K562 (cell line): Measurements from ENCODE around the gene PTBP3. TPM values are rescaled to one million over a fixed set of nuclear protein-coding genes. Genes with fewer than 3 reads are reported as not detected.
A peak's percentile ranks its signal among the peaks of the same experiment; 100 is the strongest.

Experiments used
- ATAC-seq: fragments of 200-7000 bp; cut with Tn5 transposase; 3 replicates; pipeline ENCODE4 v1.9.1; 2020; ENCODE audit warnings: moderate library complexity
- BruUV-seq: library from RNA; stranded (reverse); fragments of 400-500 nt; replicated peaks from 2 replicates; lab custom pipeline; 2021; lab: Mats Ljungman, UMichigan
- CTCF ChIA-PET: fragments of 300-600 bp; formaldehyde crosslinking; extraction: SDS; loops from one replicate; lab custom pipeline; 2021; ENCODE audit warnings: low intra/inter-chr PET ratio; lab: Yijun Ruan, JAX
- POLR2A ChIA-PET: fragments of 300-600, 350-650 bp; sonication (Branson Sonifier 250); formaldehyde crosslinking; extraction: SDS; loops from one replicate; lab custom pipeline; 2021; ENCODE audit warnings: antibody characterized with exemption, inconsistent platforms; lab: Yijun Ruan, JAX
- DNase-seq, 4 experiments: peaks; one replicate each; pipeline versions ENCODE4 v3.0.0 to v3.0.0-alpha.2; 2011 to 2018; ENCODE audit warnings: low spot score in 3 of 4, mixed read lengths in 3 of 4; ENCODE audit errors: extremely low read depth in 1 of 4
- FAIRE-seq: peaks from 2 replicates; lab custom pipeline; 2011; peaks lifted over from hg19 to GRCh38; lab: Jason Lieb, UNC
- H2AFZ ChIP-seq: 2 replicates; pipeline ENCODE4 v1.6.0; 2011; ENCODE audit warnings: low read depth, low read length, control low read depth, inconsistent platforms
- H3K27ac ChIP-seq: fragments of 200-600 bp; 3 replicates; pipeline ENCODE4 v1.8.0; 2011; ENCODE audit warnings: low read depth, mild to moderate bottlenecking, control low read depth, inconsistent platforms, low read length, moderate library complexity, mixed read lengths; ENCODE audit errors: extremely low read depth
- H3K27me3 ChIP-seq, 2 experiments: fragments of 300-600 bp in 1 of 2; 2 replicates in 1 of 2; 3 replicates in 1 of 2; pipeline versions ENCODE4 v1.6.0 to v1.8.0; 2011; ENCODE audit warnings: inconsistent platforms in 2 of 2, low read length in 2 of 2, mild to moderate bottlenecking in 1 of 2, mixed read lengths in 1 of 2, moderate library complexity in 1 of 2; ENCODE audit not compliant: control insufficient read depth in 2 of 2, insufficient read depth in 2 of 2
- H3K36me3 ChIP-seq: fragments of 300-600 bp; 3 replicates; pipeline ENCODE4 v1.8.0; 2011; ENCODE audit warnings: mild to moderate bottlenecking, low read length, inconsistent platforms; ENCODE audit not compliant: control insufficient read depth, insufficient read depth
- H3K4me1 ChIP-seq, 2 experiments: fragments of 200-600 bp in 1 of 2; replicated peaks in 1 of 2; 2 replicates in 1 of 2; 3 replicates in 1 of 2; pipeline versions ENCODE4 v1.5.1 to v1.8.0; 2011; ENCODE audit warnings: inconsistent platforms in 2 of 2, low read length in 2 of 2, mild to moderate bottlenecking in 1 of 2, mixed read lengths in 1 of 2, moderate library complexity in 1 of 2; ENCODE audit not compliant: control insufficient read depth in 2 of 2, insufficient read depth in 2 of 2
- H3K4me2 ChIP-seq: 2 replicates; pipeline ENCODE4 v1.6.1; 2011; ENCODE audit warnings: low read length, control low read depth, inconsistent platforms, mixed read lengths; ENCODE audit not compliant: insufficient read depth
- H3K4me3 ChIP-seq: fragments of 200-600 bp; sonication (generic), shearing (Covaris generic); 2 replicates; pipeline ENCODE4 v1.5.1; 2016; ENCODE audit warnings: control low read depth, inconsistent platforms
- H3K79me2 ChIP-seq: fragments of 200-600 bp; 3 replicates; pipeline ENCODE4 v1.8.0; 2011; ENCODE audit warnings: low read length, inconsistent platforms; ENCODE audit not compliant: control insufficient read depth, insufficient read depth
- H3K9ac ChIP-seq, 2 experiments: 2 replicates each; pipeline versions ENCODE4 v1.6.0 to v1.6.1; 2011; ENCODE audit warnings: low read depth in 2 of 2, low read length in 2 of 2, control low read depth in 1 of 2, inconsistent platforms in 1 of 2, mild to moderate bottlenecking in 1 of 2, mixed read lengths in 1 of 2; ENCODE audit not compliant: insufficient read depth in 1 of 2
- H3K9me1 ChIP-seq: one replicate; pipeline ENCODE4 v1.6.0; 2011; ENCODE audit warnings: inconsistent platforms, mild to moderate bottlenecking, low read length, moderate library complexity; ENCODE audit not compliant: control insufficient read depth, insufficient read depth
- H3K9me3 ChIP-seq: replicated peaks from 2 replicates; pipeline ENCODE4 v1.5.1; 2011; ENCODE audit warnings: low read depth, low read length, inconsistent platforms; ENCODE audit not compliant: control insufficient read depth, insufficient read depth
- H4K20me1 ChIP-seq: replicated peaks from 2 replicates; pipeline ENCODE4 v1.6.1; 2011; ENCODE audit warnings: low read length, inconsistent platforms, mixed read lengths; ENCODE audit not compliant: control insufficient read depth, insufficient read depth
- CHD1 ChIP-seq: fragments of 200-600 bp; sonication (generic); IDR thresholded peaks from one replicate; pipeline ENCODE4 v1.6.1; 2012; ENCODE audit warnings: mild to moderate bottlenecking, moderate library complexity, low read length, inconsistent platforms
- GATAD2A ChIP-seq: fragments of 450-650 bp; IDR thresholded peaks from 2 replicates; pipeline ENCODE4 v1.6.1; 2017
- GTF2F1 ChIP-seq: IDR thresholded peaks from 2 replicates; pipeline ENCODE4 v1.6.1; 2011; ENCODE audit warnings: low read depth, low read length, improper control_type of control experiment
- JUNB ChIP-seq: fragments of 450-650 bp; formaldehyde crosslinking; conservative IDR thresholded peaks from 2 replicates; pipeline ENCODE4 v1.4.0; 2020; ENCODE audit warnings: mild to moderate bottlenecking
- MAFK ChIP-seq: IDR thresholded peaks from 2 replicates; pipeline ENCODE4 v1.6.1; 2011; ENCODE audit warnings: low read length, improper control_type of control experiment
- MEIS2 ChIP-seq: fragments of 450-650 bp; IDR thresholded peaks from 2 replicates; pipeline ENCODE4 v1.6.1; 2014; ENCODE audit warnings: mild to moderate bottlenecking; ENCODE audit not compliant: partially characterized antibody
- NR2C1 ChIP-seq, 2 experiments: fragments of 450-650 bp; IDR thresholded peaks; 2 replicates each; pipeline ENCODE4 v1.6.1; 2017; ENCODE audit warnings: mild to moderate bottlenecking in 2 of 2, antibody characterized with exemption in 1 of 2, inconsistent platforms in 1 of 2, missing compliant biosample characterization in 1 of 2, missing genetic modification characterization in 1 of 2
- PRPF4 ChIP-seq: fragments of 200-400 bp; formaldehyde crosslinking; IDR thresholded peaks from one replicate; pipeline ENCODE4 v1.6.1; 2017; ENCODE audit warnings: low read length, low read depth, mild to moderate bottlenecking; ENCODE audit not compliant: insufficient read depth, poor library complexity, severe bottlenecking
- PTTG1 ChIP-seq: fragments of 450-650 bp; IDR thresholded peaks from 2 replicates; pipeline ENCODE4 v1.6.1; 2016; ENCODE audit warnings: low read depth, mild to moderate bottlenecking, missing genetic modification characterization, missing compliant biosample characterization
- RB1 ChIP-seq: fragments of 450-650 bp; IDR thresholded peaks from 2 replicates; pipeline ENCODE4 v1.6.1; 2017; ENCODE audit warnings: low read depth, mild to moderate bottlenecking
- RBM14 ChIP-seq: fragments of 200-400 bp; formaldehyde crosslinking; IDR thresholded peaks from 2 replicates; pipeline ENCODE4 v1.6.1; 2018; ENCODE audit warnings: low read depth, mild to moderate bottlenecking, low read length, moderate library complexity, borderline replicate concordance; ENCODE audit not compliant: insufficient read depth
- RBM39 ChIP-seq: fragments of 200-400 bp; formaldehyde crosslinking; optimal IDR thresholded peaks from 2 replicates; pipeline ENCODE3; 2018; ENCODE audit warnings: low read depth, low read length
- SETDB1 ChIP-seq: IDR thresholded peaks from one replicate; pipeline ENCODE4 v1.6.1; 2012; ENCODE audit warnings: low read length, control low read depth, inconsistent platforms
- SLC30A9 ChIP-seq: fragments of 250-450 bp; sonication (Bioruptor Pico); IDR thresholded peaks from 2 replicates; pipeline ENCODE4 v1.8.0; 2022; ENCODE audit warnings: mild to moderate bottlenecking, moderate library complexity
- TAF1 ChIP-seq: IDR thresholded peaks from 2 replicates; pipeline ENCODE4 v1.6.1; 2011; ENCODE audit warnings: mild to moderate bottlenecking, low read length, moderate library complexity; ENCODE audit not compliant: insufficient read depth, control insufficient read depth, severe bottlenecking; ENCODE audit errors: extremely low read depth
- TEAD4 ChIP-seq, 2 experiments: sonication (generic) in 1 of 2; formaldehyde crosslinking in 1 of 2; IDR thresholded peaks; 2 replicates each; pipeline versions ENCODE4 v1.6.1 to v1.8.0; 2012 to 2022; ENCODE audit warnings: borderline replicate concordance in 1 of 2, inconsistent platforms in 1 of 2, low read length in 1 of 2, mild to moderate bottlenecking in 1 of 2, missing genetic modification reagents in 1 of 2
- VEZF1 ChIP-seq: fragments of 200-800 bp; sonication (Bioruptor generic); IDR thresholded peaks from 2 replicates; pipeline ENCODE4 v1.6.1; 2017; ENCODE audit warnings: missing genetic modification characterization, missing compliant biosample characterization
- XRCC3 ChIP-seq: fragments of 450-650 bp; IDR thresholded peaks from 2 replicates; pipeline ENCODE4 v1.6.1; 2017; ENCODE audit warnings: mild to moderate bottlenecking, moderate library complexity
- ZFP1 ChIP-seq: fragments of 450-650 bp; formaldehyde crosslinking; IDR thresholded peaks from 2 replicates; pipeline ENCODE4 v1.4.0; 2020; ENCODE audit warnings: mild to moderate bottlenecking, mixed read lengths
- ZKSCAN1 ChIP-seq: fragments of 150-350 bp; IDR thresholded peaks from 2 replicates; pipeline ENCODE4 v1.6.1; 2016; ENCODE audit warnings: low read depth, low read length
- ZNF282 ChIP-seq: sonication (generic); formaldehyde crosslinking; IDR thresholded peaks from 2 replicates; pipeline ENCODE4 v1.8.1; 2023; ENCODE audit warnings: missing genetic modification reagents
- ZNF76 ChIP-seq: fragments of 250-450 bp; sonication (Bioruptor Pico); IDR thresholded peaks from 2 replicates; pipeline ENCODE4 v1.4.0; 2020; ENCODE audit warnings: mild to moderate bottlenecking, moderate library complexity, borderline replicate concordance
- WGBS: fragments of 100-300 bp; shearing (Covaris generic); methylation state at CpG from one replicate; pipeline ENCODE4 v1.1.6; 2016; ENCODE audit warnings: low coverage, mixed read lengths; ENCODE audit not compliant: insufficient coverage; ENCODE audit errors: missing lambda C conversion rate; 5-methylcytosine and 5-hydroxymethylcytosine counted together
- in situ Hi-C: fragments of 300-500 bp; cut with MboI; formaldehyde crosslinking; loops from 4 replicates; pipeline ENCODE4 v1.15.0; 2018; ENCODE audit warnings: inconsistent platforms, mixed read lengths
- intact Hi-C: fragments of 100-400 bp; cut with micrococcal nuclease; formaldehyde crosslinking; loops from 2 replicates; pipeline ENCODE4 v1.14.2; 2022
- polyA plus RNA-seq, 8 experiments: library from polyadenylated mRNA; depleted of rRNA in 4 of 8; stranded (reverse) in 5 of 8; unstranded in 3 of 8; fragments of >200 nt; fragmentation: Nextera tagmentation in 2 of 8; fragmentation: Illumina TruSeq in 1 of 8; extraction: Ambion mirVana in 2 of 8; extraction: Trizol in 1 of 8; gene quantifications; 2 replicates each; pipeline versions ENCODE4 v1.2.1 to v1.2.3, GENCODE V29; 2011 to 2014; ENCODE audit warnings: inconsistent platforms in 1 of 8, missing spikeins in 1 of 8
- total RNA-seq, 7 experiments: library from RNA; depleted of rRNA in 6 of 7; stranded (reverse); fragments of >200 nt in 6 of 7; fragmentation: Illumina TruSeq in 2 of 7; extraction: Trizol in 2 of 7; gene quantifications; 2 replicates each; pipeline versions ENCODE4 v1.2.1 to v1.2.3, GENCODE V29; 2011 to 2021; ENCODE audit warnings: low replicate concordance in 1 of 7

PTBP3 gene
- total and polyA plus RNA-seq, 9 of the 15 experiments (the other 6 are each of a cell fraction or from before 2014, with no cell fraction given), result 22.4 to 132 (median 68.0) TPM

- H3K9me3 ChIP-seq, result no peaks in the 10 kb centered on the region
- no peaks in the 10 kb centered on the region for H4K20me1 ChIP-seq
- no TSS peak for BruUV-seq
- 3% methylated on average over 4 of the region's 4 CpGs for WGBS
- no peaks in the 10 kb centered on the region for H3K27me3 ChIP-seq
- ATAC-seq, result peak; percentile 93
- H3K36me3 ChIP-seq, result peaks cover 83% of the 10 kb centered on the region
- FAIRE-seq, result peak; percentile 97
- POLR2A ChIA-PET, result interaction anchor here (0.6 to 2.1 kb wide), 10 partner anchors 8 to 89 kb away, joined by 3 to 11 read pairs (median 4); no protein-coding TSS in a partner anchor
- H2AFZ ChIP-seq, result peak overlapping the region; percentile 67
- peaks cover 0 to 18% of the 10 kb centered on the region in 2 experiments; a peak in 3 of 5 replicates for H3K4me1 ChIP-seq
- in situ Hi-C loops (no loop called here), intact Hi-C loops (loop anchor here (2.0 to 10.0 kb wide), 4 partner anchors 44 to 130 kb away; partner anchors contain the start of gene PTBP3)
- peak overlapping the region in 1 of 2 experiments; percentile 47; a peak in 2 of 4 replicates for H3K9ac ChIP-seq
- H3K79me2 ChIP-seq, result no peaks in the 10 kb centered on the region
- peak in 2 of 4 experiments; percentile 65 to 86 for DNase-seq
- CTCF ChIA-PET, result no interaction called here
- H3K4me3 ChIP-seq, result no peak overlapping the region
- H3K9me1 ChIP-seq, result no peaks in the 10 kb centered on the region
- H3K27ac ChIP-seq, result peak overlapping the region; percentile 91
- peak overlapping the region; percentile 22; the same call in 1 of the 2 replicates for H3K4me2 ChIP-seq
- no peak for TF ChIP-seq ZNF76
- TF ChIP-seq MEIS2, result peak; percentile 57
- no peak for TF ChIP-seq CHD1
- TF ChIP-seq VEZF1 (CRISPR knock-in tag), result peak; percentile 53
- no peak for TF ChIP-seq TAF1
- TF ChIP-seq GTF2F1, result no peak
- peak; percentile 70 for TF ChIP-seq TEAD4 (IDR thresholded peaks at IDR 0.05; ENCODE audit: low read length)
- TF ChIP-seq TEAD4 (CRISPR knock-in tag; IDR thresholded peaks at IDR 0.05; ENCODE audit: borderline replicate concordance), result no peak
- no peak for TF ChIP-seq SETDB1
- TF ChIP-seq RB1, result no peak
- TF ChIP-seq PRPF4, result no peak
- TF ChIP-seq PTTG1 (tag), result peak; percentile 66
- TF ChIP-seq SLC30A9, result no peak
- TF ChIP-seq ZKSCAN1, result no peak
- TF ChIP-seq RBM39, result no peak
- no peak for TF ChIP-seq RBM14
- TF ChIP-seq XRCC3, result no peak
- TF ChIP-seq GATAD2A, result no peak
- no peak for TF ChIP-seq ZNF282 (CRISPR knock-in tag)
- no peak for TF ChIP-seq ZFP1 (CRISPR knock-in tag)
- peak; percentile 82 for TF ChIP-seq MAFK
- TF ChIP-seq JUNB (CRISPR knock-in tag), result no peak
- no peak for TF ChIP-seq NR2C1 (IDR thresholded peaks at IDR 0.05)
- TF ChIP-seq NR2C1 (tag; IDR thresholded peaks at IDR 0.05), result peak; percentile 77
Measured at GRCh38 chr9:112224401-112225289, 108.8 kb downstream of the PTBP3 start.
